Activated CD8-positive, alpha-beta memory T cell treated with anti-CD3 and anti-CD28 coated beads, Interleukin-2, amount 50 U/mL, for 1 hour (primary cell): ENCODE results near the gene ACTN1.
"Not testable (repeated sequence)": the region's sequence is repeated elsewhere in the genome, so short reads cannot be mapped to it uniquely, and the experiment has no call there.

Experiments
- DNase-seq: peaks from one replicate; pipeline ENCODE4 v3.0.0-alpha.2; 2020; ENCODE audit errors: extremely low read depth

Gene ACTN1

DNA sequence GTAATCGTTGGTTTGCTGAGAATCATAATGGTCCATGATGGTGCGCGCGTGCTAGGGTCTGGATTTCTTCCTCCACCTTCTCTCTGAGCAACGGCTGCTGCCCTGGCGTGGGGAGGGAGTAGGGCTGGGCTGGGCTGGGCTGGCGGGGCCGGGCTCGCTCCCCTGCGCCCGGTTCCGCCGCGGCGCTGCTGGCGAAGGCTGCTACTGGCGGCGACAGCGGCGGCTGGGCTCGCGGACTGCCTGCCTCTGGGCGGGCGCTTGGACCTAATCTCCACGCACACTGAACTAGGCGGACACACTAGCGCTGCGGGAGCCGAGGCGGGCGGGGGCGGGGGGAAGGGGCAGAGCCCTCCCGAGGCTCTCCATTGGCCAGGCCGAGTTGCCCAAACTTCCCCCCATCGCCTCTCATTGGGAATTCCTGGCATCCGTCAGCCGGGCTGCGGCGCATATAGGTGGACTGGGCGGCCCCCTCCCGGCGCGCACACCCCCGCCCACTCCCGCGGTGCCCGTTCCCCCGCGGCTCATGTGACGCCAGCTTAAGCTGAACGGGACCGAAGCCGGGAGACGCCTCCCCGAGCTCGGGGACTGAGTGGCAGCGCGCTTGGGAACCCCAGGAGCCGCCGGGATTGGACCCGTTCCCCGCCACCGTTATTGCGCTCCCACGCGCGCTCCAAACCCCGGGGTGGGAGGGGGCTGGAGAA lies at the start of gene ACTN1:
Gene ACTN1, minus strand, starts transcription at position 282 of the 701 bp plus-strand sequence. Its CDS starts 246 bp downstream, at position 36.
- peak; percentile 36 for DNase-seq

DNA sequence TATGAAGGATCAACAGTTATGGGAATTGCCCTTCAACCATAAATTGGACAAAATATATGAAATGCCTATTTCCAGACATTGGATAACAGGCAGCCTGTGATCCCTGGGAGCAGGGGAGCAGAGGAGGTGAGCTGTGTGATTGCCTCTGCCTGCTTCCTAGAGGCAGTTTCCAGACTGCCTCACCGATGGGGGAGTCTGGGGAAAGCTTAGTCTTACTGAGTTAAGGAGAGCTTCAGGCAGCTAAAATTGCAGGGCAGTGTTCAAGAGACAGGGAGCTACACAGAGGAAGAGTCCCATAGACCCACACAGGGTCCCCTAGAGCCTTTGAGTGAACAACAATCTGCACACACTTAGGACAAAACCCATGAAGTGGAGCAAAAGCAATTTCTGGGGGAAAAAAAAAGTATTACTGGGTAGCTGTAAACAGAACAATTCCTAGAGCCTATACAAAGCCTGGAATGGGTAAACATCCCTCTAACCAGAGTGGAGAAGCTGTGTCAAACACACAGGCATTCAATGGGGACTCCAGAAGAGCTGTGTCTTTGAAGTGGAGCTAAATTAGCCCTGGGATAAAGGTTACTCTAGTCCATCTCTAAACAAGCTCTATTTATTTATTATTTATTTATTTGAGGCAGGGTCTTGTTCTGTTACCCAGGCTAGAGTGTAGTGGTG lies 48.3 kb upstream of the ACTN1 start:
- DNase-seq, result no peak

DNA sequence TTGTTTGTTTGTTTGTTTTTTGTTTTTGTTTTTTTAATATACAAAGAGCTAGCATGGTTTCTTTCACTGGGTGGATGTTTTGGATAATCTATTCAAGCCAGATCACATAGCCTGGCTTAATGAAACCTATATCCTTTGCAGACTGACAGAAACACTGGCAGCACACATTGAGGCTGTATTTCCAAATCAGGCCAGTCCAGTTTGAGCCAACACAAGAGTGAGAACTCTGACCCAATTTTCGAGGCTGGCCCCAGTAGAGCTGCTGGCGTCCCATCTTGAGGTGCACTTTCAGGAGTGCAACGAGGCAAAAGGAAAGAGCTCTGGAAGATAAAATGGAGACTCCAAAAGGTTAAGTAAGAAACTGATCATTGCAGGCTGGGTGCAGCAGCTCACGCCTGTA lies 43.9 kb upstream of the ACTN1 start:
- DNase-seq, result no peak

DNA sequence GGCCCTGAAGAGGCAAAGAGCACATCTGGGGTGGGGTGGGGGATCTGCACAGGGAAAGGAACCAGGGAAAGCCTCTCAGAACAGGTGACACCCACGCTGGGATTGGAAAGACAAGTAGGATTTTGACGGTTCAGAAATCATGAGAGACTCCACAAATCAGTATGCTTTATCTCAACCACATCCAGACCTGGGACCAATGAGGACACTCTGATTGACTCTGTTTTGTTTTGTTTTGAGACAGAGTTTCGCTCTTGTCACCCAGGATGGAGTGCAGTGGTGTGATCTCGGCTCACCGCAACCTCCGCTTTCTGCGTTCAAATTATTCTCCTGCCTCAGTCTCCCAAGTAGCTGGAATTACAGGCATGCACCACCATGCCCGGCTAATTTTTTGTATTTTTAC lies 43.0 kb upstream of the ACTN1 start:
- DNase-seq, result not testable (repeated sequence)

DNA sequence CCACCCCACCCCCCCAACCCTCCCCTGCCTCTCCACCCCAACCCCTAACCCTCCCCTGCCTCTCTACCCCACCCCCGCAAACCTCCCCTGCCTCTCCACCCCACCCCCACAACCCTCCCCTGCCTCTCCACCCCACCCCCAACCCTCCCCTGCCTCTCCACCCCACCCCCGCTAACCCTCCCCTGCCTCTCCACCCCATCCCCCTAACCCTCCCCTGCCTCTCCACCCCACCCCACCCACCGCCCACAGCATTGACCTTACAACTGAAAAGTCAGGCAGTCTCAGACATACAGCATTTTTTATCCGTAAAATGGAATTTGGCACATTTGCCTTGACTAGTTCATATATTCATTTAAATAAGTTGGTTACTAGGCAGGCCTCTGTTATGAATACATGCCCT lies 38.6 kb upstream of the ACTN1 start:
- no peak for DNase-seq

DNA sequence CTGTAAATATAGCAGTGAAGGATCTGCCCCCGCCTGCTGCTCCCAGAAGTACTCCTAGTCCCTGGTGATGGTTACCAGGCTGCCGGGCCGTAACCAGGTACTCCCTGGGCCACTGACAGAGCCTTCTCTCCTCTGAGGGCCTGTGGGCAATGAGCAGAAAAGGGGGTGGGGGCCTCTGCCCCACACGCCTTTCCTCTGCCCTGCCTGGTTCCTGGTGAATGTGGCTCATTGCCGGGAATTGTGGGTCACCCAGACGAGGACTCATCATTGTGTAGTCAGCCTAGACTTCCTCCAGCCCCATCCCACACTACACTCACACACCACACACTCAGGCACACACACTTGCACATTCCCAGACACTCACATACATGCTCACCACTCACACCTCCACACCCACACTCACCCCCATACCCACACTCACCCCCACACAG lies 35.7 kb upstream of the ACTN1 start:
- no peak for DNase-seq

DNA sequence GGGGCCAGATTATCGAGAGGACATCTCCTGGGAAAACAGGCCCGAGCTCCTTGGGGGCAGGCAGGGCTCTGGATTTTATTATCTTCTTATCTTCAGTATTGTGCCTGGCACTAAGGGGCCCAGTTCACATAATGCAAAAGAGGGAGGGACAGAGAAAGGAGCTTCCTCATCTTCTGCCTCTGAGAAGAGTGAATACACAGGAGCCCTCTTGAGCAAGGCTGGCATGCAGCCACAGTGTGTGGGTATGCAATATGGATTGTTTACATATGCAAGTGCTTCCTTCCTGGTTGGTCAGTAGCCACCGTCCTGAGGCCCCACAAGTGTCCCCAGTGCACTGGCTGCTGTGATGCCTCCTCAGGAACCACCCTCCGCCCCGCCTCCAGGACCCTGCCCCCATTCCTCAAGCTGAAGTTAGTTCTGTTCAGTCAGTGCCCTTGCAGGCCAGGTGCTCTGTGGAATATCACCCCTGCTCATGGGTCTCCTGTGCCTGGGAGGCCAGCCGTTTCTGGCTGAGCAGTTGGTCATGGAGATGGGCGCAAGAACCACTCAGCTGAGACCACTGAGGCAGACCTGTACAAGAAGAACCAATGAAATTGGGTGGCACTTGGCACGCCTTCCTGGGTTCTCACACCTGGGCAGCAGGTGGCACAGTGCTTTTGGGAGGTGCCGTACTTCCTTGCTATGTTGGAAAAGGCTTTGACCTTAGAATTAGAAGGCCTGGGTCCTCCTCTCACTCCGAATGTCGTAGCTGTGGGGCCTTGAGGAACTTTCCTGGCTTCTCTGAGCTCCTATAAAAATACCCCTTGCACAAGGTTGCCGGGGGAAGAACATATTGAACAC lies 35.1 kb upstream of the ACTN1 start:
- DNase-seq, result no peak

DNA sequence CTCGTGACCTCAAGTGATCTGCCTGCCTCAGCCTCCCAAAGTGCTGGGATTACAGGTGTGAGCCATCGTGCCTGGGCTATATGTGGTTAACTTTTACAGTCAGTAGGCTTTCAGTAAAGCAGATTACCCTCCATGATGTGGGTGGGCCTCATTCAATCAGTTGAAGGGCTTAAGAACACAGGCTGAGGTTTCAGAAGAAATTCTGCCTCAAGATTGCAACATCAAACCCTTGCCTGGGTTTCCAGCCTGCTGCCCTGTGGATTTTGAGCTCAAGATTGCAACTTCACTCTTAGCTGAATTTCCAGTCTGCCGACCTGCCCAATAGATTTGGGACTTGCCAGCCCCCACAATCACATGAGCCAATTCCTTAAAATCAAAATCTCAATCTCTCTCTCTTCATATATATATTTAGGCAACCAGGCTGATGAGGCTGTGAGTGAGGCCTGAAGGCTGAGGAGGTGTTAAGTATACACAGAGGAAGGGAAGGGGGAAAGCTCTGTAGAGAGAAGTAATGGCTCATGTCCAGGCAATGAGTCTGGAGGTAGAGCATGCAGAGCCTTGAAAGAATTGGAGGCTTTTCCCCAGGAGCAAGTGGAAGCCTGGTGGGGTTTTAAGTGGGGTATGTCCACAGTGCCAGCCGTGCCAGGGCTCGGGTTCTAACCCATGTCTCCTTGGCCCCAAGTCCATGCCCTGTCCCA lies 33.3 kb upstream of the ACTN1 start:
- DNase-seq, result no peak

DNA sequence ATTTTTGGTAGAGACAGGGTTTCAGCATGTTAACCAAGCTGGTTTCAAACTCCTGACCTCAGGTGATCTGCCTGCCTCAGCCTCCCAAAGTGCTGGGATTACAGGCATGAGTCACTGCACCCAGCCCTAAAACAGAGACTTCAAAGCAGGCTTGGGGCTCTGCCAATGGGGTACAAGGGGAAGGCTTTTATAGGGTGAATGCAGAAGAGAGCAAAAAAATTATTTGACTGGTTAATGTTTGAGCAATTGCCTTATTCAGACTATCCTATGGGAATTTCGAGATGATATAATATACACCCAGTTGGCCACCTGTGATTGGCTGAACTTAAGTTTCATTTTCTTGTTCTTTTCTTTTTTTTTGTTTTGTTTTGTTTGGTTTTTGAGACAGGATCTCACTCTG lies 31.5 kb upstream of the ACTN1 start:
- DNase-seq, result no peak

DNA sequence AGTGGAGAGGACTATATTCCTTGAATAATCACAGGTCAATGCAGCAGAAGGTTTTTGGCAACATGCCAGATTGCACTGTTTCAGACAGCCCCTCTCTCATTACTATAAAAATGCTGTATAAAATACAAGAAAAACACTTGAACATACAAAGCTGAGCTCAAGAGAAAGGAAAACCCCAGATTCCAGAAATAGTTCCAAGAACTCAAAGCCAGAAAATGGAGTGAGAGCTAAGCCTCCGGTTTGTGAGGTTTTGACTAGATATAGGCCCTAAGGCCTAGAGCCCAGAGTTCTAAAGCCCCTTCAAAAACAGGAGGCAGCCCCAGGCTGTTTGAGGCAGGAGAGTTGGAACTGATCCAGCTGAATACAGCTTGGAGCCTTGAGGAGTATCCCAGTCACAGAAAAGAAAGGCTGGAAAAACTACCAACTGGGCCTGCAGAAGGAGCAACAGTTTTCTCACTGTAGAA lies 29.4 kb upstream of the ACTN1 start:
- DNase-seq, result no peak

DNA sequence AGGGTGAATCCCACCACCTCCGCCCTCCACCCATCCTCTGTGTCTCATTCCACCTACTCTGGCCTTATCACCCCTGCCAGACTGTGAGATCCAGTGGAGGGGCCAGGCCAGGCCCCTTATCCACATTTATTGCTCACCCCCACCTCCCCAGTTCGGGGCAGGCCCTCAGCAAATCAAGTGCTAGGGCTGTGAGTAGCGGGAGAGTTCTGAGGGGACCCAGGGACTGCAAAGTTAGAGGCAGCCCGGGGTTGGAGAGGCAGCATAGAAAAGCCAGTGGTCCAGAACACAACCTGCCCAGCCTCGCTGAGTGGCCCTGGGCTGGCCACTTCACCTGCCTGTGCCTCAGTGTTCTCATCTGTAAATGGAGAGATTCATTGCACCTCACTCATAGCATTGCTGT lies 27.2 kb upstream of the ACTN1 start:
- no peak for DNase-seq

DNA sequence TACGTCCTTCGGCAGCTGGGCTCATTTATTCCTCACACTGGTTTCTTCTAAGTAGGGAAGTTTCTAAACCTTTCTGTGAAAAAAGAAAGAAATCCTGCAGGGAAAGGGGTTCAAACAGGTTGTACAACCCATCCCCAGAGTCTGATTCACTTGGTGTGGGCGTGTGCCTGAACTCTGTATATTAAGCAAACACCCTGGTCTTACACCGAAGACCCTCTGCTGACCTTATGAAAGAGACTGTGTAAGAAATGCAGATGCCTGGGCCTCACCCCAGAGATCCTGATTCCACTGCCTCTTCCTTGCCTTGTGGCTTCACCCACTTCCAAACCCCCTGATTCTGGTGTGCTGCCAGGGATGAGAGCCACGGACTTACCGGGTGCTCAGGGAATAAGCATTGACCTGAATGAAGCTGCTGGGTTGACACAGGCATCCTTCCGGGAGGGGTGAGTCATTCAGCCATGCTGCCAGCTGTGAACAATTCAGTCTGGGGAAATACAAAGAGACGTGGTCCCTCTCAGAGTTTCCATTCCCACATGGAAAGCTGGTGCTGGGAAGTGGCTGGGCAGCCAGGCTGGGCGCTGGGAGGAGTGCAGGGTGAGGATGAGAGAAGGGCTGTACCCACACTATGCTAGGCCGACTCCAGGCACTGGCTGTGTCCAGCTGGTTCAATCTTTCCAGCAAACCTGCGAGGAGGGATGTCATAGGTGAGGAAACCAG lies 26.5 kb upstream of the ACTN1 start:
- DNase-seq, result no peak

DNA sequence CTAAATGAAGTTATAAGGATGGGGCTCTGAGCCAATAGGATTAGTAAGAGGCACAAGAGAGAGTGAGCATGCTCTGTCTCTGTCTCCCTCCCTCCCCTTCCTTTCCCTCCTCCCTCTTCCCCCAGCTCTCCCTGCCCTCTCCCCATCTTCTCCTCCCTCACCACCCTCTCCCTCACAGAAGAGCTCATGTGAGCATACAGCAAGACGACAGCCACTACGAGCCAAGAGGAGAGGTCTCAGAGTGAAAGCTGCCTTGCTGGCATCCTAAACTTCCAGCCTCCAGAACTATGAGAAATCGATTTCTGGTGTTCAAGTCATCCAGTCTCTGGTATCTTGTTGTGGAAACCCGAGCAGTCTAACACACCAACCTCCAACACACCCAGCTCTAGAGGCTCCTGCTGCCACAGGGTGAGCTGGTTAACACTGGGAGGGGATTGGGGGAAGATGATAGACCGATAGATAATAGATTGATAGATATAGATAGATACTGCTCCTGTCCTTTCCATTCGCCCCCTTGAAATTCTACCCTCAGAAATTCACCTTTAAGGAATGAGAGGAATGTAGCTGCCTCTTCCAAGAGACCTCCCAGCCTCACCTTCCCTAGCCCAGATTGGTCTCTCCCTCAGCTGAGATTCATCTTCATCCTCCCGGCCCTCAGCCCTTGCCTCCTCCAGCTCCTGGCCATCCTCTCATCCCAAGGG lies 25.8 kb upstream of the ACTN1 start:
- DNase-seq, result no peak

DNA sequence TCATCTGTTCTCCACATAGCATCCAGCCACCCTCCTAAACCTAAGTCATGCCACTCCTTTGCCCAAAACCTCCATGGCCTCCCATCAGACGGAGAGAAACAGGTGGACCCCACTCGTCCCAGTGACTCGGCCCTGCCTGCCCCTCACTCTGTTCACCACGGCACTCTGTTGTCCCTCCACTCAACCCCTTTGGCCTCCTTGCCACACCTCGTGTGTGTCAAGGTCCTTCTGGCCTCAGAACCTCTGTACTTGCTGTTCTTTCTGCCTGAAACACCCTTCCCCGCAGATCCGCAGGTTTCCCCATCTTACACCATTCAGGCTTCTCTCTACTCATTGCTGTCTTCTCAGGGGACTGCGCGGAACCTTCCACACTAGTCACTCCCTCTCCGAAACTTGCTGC lies 24.5 kb upstream of the ACTN1 start:
- DNase-seq, result no peak

DNA sequence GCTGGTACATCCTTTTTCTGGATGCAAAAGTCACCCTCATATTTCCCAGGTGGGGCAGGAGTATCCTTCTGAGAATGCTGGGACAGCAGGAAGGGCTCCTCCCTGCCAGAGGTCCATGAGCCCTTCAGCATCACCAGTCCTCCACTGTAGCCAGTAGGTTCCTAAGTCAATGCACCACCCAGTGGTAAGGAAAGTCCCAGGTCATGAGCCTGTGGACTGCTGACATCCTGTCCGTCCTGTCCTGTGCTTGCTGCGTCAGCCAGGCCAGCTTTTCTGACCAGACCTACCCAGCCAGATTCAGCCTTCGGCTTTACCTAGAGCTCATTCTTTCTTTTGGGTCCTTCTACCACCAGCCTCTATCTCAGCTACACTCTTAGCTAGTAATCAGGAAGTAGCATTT lies 23.0 kb upstream of the ACTN1 start:
- no peak for DNase-seq

DNA sequence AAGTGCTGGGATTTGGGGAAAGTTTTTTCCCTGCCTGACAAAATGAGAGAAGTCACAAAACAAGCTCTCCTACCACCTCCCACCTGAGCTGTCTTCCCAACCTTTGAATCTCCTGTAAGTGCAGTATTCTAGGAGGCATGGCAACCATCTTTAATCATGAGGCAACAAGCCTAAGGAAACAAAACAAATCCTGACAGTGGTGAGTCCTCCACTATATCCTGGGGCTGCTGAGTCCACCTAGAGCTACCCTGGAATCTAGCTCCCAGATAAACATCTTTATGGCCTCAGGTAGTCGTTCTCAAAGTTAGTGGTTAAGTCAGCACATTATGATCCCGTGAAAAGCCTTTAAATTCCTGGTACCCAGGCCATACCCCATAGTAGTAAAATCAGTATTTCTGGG lies 22.3 kb upstream of the ACTN1 start:
- no peak for DNase-seq

DNA sequence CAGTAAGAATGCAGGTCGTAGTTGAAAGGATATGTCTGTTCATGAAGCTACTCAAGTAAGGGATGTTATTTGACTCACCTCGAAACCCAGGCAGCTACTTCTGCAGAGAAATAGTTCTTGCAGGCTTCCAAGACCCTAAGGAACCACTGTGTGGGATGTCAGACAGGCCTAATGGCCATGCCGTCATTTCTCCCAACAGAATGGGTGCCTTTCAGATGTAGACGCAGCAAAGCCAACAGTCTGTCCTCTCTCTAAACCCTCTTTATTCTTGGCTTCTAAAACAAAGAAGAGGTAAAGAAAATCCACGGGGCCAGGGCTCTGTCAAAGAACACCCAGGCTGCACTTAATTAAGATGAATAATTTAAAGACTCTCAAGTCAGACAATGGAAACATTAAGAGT lies 19.0 kb upstream of the ACTN1 start:
- DNase-seq, result no peak

DNA sequence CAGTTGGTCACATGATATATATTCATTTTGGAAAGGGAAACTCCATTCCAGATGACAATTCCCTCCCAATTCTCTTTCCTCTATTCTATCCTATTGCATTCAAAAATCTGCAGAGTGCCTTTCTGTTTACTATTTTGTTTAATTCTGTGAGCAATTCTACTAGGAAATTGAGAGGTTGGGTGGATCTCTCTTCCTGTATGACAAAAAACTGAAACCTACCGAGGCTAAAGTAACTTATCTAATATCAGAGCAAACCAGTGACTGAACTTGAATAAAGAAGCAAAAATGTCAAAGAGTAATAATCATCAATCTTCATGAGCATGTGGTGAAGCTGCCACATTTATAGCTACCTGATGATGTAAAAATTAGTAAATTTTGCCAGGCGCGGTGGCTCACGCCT lies 16.6 kb upstream of the ACTN1 start:
- DNase-seq, result no peak

DNA sequence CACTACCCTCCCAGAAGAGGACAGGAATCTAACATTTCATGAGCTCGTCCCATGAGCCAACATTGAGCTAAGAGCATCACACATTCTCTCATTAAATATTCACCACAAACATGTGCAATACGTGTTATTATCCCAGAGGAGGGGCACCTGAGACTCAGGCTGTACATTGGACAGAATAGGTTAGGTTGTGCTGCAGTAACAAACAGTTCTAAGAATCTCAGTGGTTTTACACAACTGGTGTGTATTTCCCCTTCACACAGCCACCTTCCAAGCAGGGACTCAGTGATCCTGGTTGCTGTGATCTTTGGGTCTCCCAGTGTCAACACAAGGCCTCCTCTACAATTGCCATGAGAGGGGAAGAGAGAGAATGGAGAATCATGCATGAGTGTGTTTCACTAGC lies 15.0 kb upstream of the ACTN1 start:
- no peak for DNase-seq

DNA sequence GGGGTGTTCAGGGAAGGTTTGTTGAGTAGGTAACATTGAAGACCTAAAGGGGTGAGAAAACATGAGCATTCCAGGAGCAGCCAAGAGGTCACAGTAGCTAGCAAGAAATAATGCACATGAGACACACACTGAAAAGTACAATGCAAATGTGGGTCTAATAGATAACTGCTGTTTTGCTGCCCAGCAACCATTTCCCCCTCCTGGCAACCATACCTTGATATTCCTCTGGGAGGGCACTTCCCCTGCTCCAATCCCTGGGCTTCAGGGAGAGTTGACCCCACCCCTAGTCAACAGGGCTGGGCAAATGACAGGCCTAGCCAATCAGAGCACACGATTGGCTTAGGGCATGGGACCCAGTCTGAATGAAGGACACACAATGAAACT lies 8.5 kb upstream of the ACTN1 start:
- DNase-seq, result no peak
